ENCODE data around the gene GPR143. TPM values are rescaled to one million over a fixed set of nuclear protein-coding genes. Genes with fewer than 3 reads are reported as not detected.

The GPR143 gene
- total RNA-seq, 1 experiment from 2014 or later = 1.8 TPM

- BruUV-seq (replicated peaks) = no TSS peak
- ATAC-seq = peak; percentile 46; the same call in 1 of the 2 replicates
Observed at GRCh38 chrX:9724711-9725110, 40.9 kb downstream of the GPR143 start.

DNA sequence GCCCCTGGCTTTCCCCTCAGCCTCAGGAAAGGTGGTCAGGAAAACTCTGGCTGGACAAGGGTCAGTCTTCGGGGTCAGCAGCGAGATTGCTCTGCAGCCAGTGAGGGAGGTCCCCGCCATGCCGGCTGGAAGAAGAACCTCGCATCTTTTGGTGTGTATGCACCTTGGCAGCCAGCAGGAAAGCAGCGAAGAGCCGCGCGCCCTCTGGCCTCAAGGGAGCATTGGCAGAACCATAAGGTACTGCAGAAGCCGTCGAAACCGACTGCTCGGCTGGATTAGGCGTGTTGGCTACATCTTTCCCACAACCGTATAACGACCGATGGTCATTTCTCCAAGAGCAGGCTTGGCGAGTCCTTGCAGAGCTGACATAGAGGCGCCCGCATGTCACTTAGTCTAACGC, 48.3 kb downstream of the GPR143 start:
- no peak for ATAC-seq
- H3K9me3 ChIP-seq (ENCODE audit: control insufficient read depth in 1 of 2, insufficient read depth in 1 of 2, low read depth in 1 of 2, low read length in 2 of 2) = peaks cover 0 to under 1% of the 10 kb centered on the region in 2 experiments; a peak in 1 of 4 replicates
- H3K79me2 ChIP-seq (ENCODE audit: insufficient read depth, low read length) = no peaks in the 10 kb centered on the region
- ChIA-PET POLR2A (no interaction called here), RAD21 (ENCODE audit: low non-redundant PET in 1 of 2, low total read pairs in 2 of 2, uncharacterized antibody in 2 of 2, unreplicated experiment in 2 of 2) (no interaction called here), CTCF (no interaction called here)
- H3K4me1 ChIP-seq (ENCODE audit: control insufficient read depth in 1 of 2, insufficient read depth in 2 of 2, low read length in 2 of 2) = no peaks in the 10 kb centered on the region
- H3K9me2 ChIP-seq (ENCODE audit: insufficient read depth) = no peaks in the 10 kb centered on the region
- intact Hi-C loops (cut with micrococcal nuclease) = no loop called here
- no peaks in the 10 kb centered on the region for H4K20me1 ChIP-seq (ENCODE audit: insufficient read depth)
- no peak overlapping the region for H3K9ac ChIP-seq (ENCODE audit: low read length)
- no peak overlapping the region for H3K4me3 ChIP-seq (replicated peaks in 1 of 2; ENCODE audit: low read depth in 1 of 2, low read length in 2 of 2)
- H3K27me3 ChIP-seq (ENCODE audit: insufficient read depth, low read length) = no peaks in the 10 kb centered on the region
- no peak overlapping the region for H2AFZ ChIP-seq (ENCODE audit: low read depth, low read length, poor library complexity, severe bottlenecking)
- no peaks in the 10 kb centered on the region; a peak in 1 of 4 replicates for H3K36me3 ChIP-seq (ENCODE audit: control insufficient read depth in 1 of 2, insufficient read depth in 2 of 2, low read length in 2 of 2)
- no peak overlapping the region for H3K4me2 ChIP-seq (ENCODE audit: low read length)
- H3K27ac ChIP-seq (ENCODE audit: low read depth, low read length) = no peak overlapping the region
- BruUV-seq (replicated peaks) = no TSS peak
- DNase-seq (ENCODE audit: low read depth, low spot score) = no peak
- TF ChIP-seq EGR1 (IDR thresholded peaks at IDR 0.05; ENCODE audit: low read depth) = no peak
- TF ChIP-seq CEBPB (IDR thresholded peaks at IDR 0.05; ENCODE audit: low read depth) = no peak
- no peak for TF ChIP-seq POLR2A (IDR thresholded peaks at IDR 0.05; ENCODE audit: borderline replicate concordance, extremely low read depth, insufficient read depth, insufficient read length)
- TF ChIP-seq, protein P1, sequence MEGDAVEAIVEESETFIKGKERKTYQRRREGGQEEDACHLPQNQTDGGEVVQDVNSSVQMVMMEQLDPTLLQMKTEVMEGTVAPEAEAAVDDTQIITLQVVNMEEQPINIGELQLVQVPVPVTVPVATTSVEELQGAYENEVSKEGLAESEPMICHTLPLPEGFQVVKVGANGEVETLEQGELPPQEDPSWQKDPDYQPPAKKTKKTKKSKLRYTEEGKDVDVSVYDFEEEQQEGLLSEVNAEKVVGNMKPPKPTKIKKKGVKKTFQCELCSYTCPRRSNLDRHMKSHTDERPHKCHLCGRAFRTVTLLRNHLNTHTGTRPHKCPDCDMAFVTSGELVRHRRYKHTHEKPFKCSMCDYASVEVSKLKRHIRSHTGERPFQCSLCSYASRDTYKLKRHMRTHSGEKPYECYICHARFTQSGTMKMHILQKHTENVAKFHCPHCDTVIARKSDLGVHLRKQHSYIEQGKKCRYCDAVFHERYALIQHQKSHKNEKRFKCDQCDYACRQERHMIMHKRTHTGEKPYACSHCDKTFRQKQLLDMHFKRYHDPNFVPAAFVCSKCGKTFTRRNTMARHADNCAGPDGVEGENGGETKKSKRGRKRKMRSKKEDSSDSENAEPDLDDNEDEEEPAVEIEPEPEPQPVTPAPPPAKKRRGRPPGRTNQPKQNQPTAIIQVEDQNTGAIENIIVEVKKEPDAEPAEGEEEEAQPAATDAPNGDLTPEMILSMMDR (IDR thresholded peaks at IDR 0.05 in 2 of 3, conservative IDR thresholded peaks at IDR 0.05 in 1 of 3; ENCODE audit: borderline replicate concordance in 1 of 3, insufficient read depth in 1 of 3, low read depth in 2 of 3, low read length in 2 of 3) = no peak
- no peak for TF ChIP-seq ZBTB33 (IDR thresholded peaks at IDR 0.05; ENCODE audit: extremely low read depth, insufficient replicate concordance, low read length)
- no peak for TF ChIP-seq YY1 (IDR thresholded peaks at IDR 0.05; ENCODE audit: extremely low read depth, insufficient replicate concordance, low read depth, low read length)
- no peak for TF ChIP-seq JUND (IDR thresholded peaks at IDR 0.05)
- TF ChIP-seq ELF1 (IDR thresholded peaks at IDR 0.05; ENCODE audit: borderline replicate concordance, low read depth) = no peak
- TF ChIP-seq SIN3A (IDR thresholded peaks at IDR 0.05; ENCODE audit: low read depth) = no peak
- TF ChIP-seq SRF (IDR thresholded peaks at IDR 0.05; ENCODE audit: low read depth) = no peak
- no peak for TF ChIP-seq ATF3 (IDR thresholded peaks at IDR 0.05)
- no peak for TF ChIP-seq CBX3 (IDR thresholded peaks at IDR 0.05; ENCODE audit: low read depth)
- no peak for TF ChIP-seq EZH2phosphoT487 (IDR thresholded peaks at IDR 0.05; ENCODE audit: borderline replicate concordance)
- TF ChIP-seq SP1 (IDR thresholded peaks at IDR 0.05; ENCODE audit: low read depth) = no peak
- TF ChIP-seq FOSL1 (IDR thresholded peaks at IDR 0.05; ENCODE audit: low read depth) = no peak
- no peak for TF ChIP-seq EZH2 (IDR thresholded peaks at IDR 0.05)
- TF ChIP-seq RAD21 (IDR thresholded peaks at IDR 0.05; ENCODE audit: low read depth) = no peak
- TF ChIP-seq, protein P2, sequence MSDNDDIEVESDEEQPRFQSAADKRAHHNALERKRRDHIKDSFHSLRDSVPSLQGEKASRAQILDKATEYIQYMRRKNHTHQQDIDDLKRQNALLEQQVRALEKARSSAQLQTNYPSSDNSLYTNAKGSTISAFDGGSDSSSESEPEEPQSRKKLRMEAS (IDR thresholded peaks at IDR 0.05) = no peak

More at GRCh38 chrX:9724711-9725110, 40.9 kb downstream of the GPR143 start:
- Histone ChIP-seq H3K27me3 (ENCODE audit: insufficient read depth, low read length) (no peaks in the 10 kb centered on the region), H3K9ac (ENCODE audit: low read length) (no peak overlapping the region), H3K4me3 (replicated peaks in 1 of 2; ENCODE audit: low read depth in 1 of 2, low read length in 2 of 2) (no peak overlapping the region), H2AFZ (ENCODE audit: low read depth, low read length, poor library complexity, severe bottlenecking) (no peak overlapping the region), H3K9me3 (ENCODE audit: control insufficient read depth in 1 of 2, insufficient read depth in 1 of 2, low read depth in 1 of 2, low read length in 2 of 2) (peaks cover 0 to 4% of the 10 kb centered on the region in 2 experiments; a peak in 1 of 4 replicates), H3K4me2 (ENCODE audit: low read length) (no peak overlapping the region), H4K20me1 (ENCODE audit: insufficient read depth) (no peaks in the 10 kb centered on the region), H3K27ac (ENCODE audit: low read depth, low read length) (no peak overlapping the region), H3K4me1 (ENCODE audit: control insufficient read depth in 1 of 2, insufficient read depth in 2 of 2, low read length in 2 of 2) (no peaks in the 10 kb centered on the region), H3K79me2 (ENCODE audit: insufficient read depth, low read length) (no peaks in the 10 kb centered on the region), H3K9me2 (ENCODE audit: insufficient read depth) (no peaks in the 10 kb centered on the region), H3K36me3 (ENCODE audit: control insufficient read depth in 1 of 2, insufficient read depth in 2 of 2, low read length in 2 of 2) (no peaks in the 10 kb centered on the region)
- POLR2A ChIA-PET = no interaction called here
- intact Hi-C loops (cut with micrococcal nuclease) = no loop called here
- RAD21 ChIA-PET (ENCODE audit: low non-redundant PET in 1 of 2, low total read pairs in 2 of 2, uncharacterized antibody in 2 of 2, unreplicated experiment in 2 of 2) = no interaction called here
- TF ChIP-seq, protein P2 (IDR thresholded peaks at IDR 0.05) = no peak
- 0 out of 2 replicates have a peak, but pooled peaks have one; percentile 9 for TF ChIP-seq RAD21 (IDR thresholded peaks at IDR 0.05; ENCODE audit: low read depth)
- CTCF ChIA-PET = no interaction called here
- DNase-seq (ENCODE audit: low read depth, low spot score) = no peak
